Measurements from ENCODE around the gene ZNF143. TPM values are rescaled to one million over a fixed set of nuclear protein-coding genes. Genes with fewer than 3 reads are reported as not detected.

The ZNF143 gene
- total RNA-seq, 1 experiment from 2014 or later, result 30.2 TPM

GRCh38 chr11:9561279-9561982 is 100.6 kb downstream of the ZNF143 start:
- Histone ChIP-seq H3K36me3 (ENCODE audit: control insufficient read depth, insufficient read depth, low read length) (no peaks in the 10 kb centered on the region), H3K4me1 (ENCODE audit: control insufficient read depth, insufficient read depth, low read length) (peaks cover 26% of the 10 kb centered on the region), H3K27me3 (ENCODE audit: control insufficient read depth, insufficient read depth, low read length) (no peaks in the 10 kb centered on the region), H3K27ac (ENCODE audit: low read length) (no peak overlapping the region), H3K9me3 (ENCODE audit: control insufficient read depth, insufficient read depth, low read depth, low read length) (peaks cover 10% of the 10 kb centered on the region; the same call in 1 of the 2 replicates), H3K4me3 (ENCODE audit: low read depth in 2 of 2, low read length in 2 of 2) (no peak overlapping the region)
- ChIA-PET CTCF (interaction anchor here (0.6 kb wide), 1 partner anchor 23 kb away, joined by 5 read pairs; no protein-coding TSS in a partner anchor), POLR2A (interaction anchor here (2.0 kb wide), 1 partner anchor 12 kb away, joined by 11 read pairs; the partner anchor contains the start of gene WEE1)
- TF ChIP-seq POLR2AphosphoS5 (IDR thresholded peaks at IDR 0.05; ENCODE audit: low read depth, low read length) (no peak), SIN3A (IDR thresholded peaks at IDR 0.05; ENCODE audit: borderline replicate concordance, insufficient read depth, low read depth, low read length) (no peak), CTCF (IDR thresholded peaks at IDR 0.05) (no peak), TCF7L2 (IDR thresholded peaks at IDR 0.05; ENCODE audit: low read depth, low read length) (no peak), REST (IDR thresholded peaks at IDR 0.05; ENCODE audit: insufficient read depth in 1 of 2, low read depth in 2 of 2, low read length in 1 of 2) (no peak)
- no TSS peak for BruUV-seq (replicated peaks)
- DNase-seq (ENCODE audit: low read depth, low spot score) (no peak), ATAC-seq (no peak)
- intact Hi-C loops (cut with micrococcal nuclease; ENCODE audit: unreplicated experiment), result no loop called here
- in situ Hi-C loops (cut with HindIII; ENCODE audit: low pct_unique_long_range_greater_than_20kb, low sequenced_read_pairs), result no loop called here

GRCh38 chr11:9562716-9563115 is 101.9 kb downstream of the ZNF143 start:
- H3K9me3 ChIP-seq (ENCODE audit: control insufficient read depth, insufficient read depth, low read depth, low read length), result peaks cover 10% of the 10 kb centered on the region; the same call in 1 of the 2 replicates
- no peaks in the 10 kb centered on the region for H3K36me3 ChIP-seq (ENCODE audit: control insufficient read depth, insufficient read depth, low read length)
- TF ChIP-seq REST (IDR thresholded peaks at IDR 0.05; ENCODE audit: insufficient read depth in 1 of 2, low read depth in 2 of 2, low read length in 1 of 2) (no peak), SIN3A (IDR thresholded peaks at IDR 0.05; ENCODE audit: borderline replicate concordance, insufficient read depth, low read depth, low read length) (no peak), TCF7L2 (IDR thresholded peaks at IDR 0.05; ENCODE audit: low read depth, low read length) (no peak), POLR2AphosphoS5 (IDR thresholded peaks at IDR 0.05; ENCODE audit: low read depth, low read length) (no peak), CTCF (IDR thresholded peaks at IDR 0.05) (no peak)
- DNase-seq (ENCODE audit: low read depth, low spot score), result no peak
- ChIA-PET CTCF (no interaction called here), POLR2A (interaction anchor here (0.6 to 1.0 kb wide), 2 partner anchors 102 to 224 kb away, joined by 3 to 11 read pairs; partner anchors contain the start of gene ZNF143)
- ATAC-seq, result no peak
- intact Hi-C loops (cut with micrococcal nuclease; ENCODE audit: unreplicated experiment) (no loop called here), in situ Hi-C loops (cut with HindIII; ENCODE audit: low pct_unique_long_range_greater_than_20kb, low sequenced_read_pairs) (no loop called here)
- H3K27me3 ChIP-seq (ENCODE audit: control insufficient read depth, insufficient read depth, low read length), result no peaks in the 10 kb centered on the region
- no TSS peak for BruUV-seq (replicated peaks)
- H3K4me1 ChIP-seq (ENCODE audit: control insufficient read depth, insufficient read depth, low read length), result peaks cover 36% of the 10 kb centered on the region
- H3K27ac ChIP-seq (ENCODE audit: low read length), result no peak overlapping the region
- H3K4me3 ChIP-seq (ENCODE audit: low read depth in 2 of 2, low read length in 2 of 2), result no peak overlapping the region

Data from Panc1 (cell line).